DOHH2 (cell line): Measurements from ENCODE around the gene ARFRP1.

Experiments
- H3F3A ChIP-seq: fragments of 200-600 bp; sonication (generic), shearing (Covaris generic); 2 replicates; pipeline ENCODE4 v1.6.0; 2016; ENCODE audit warnings: antibody characterized with exemption, mild to moderate bottlenecking; ENCODE audit not compliant: control insufficient read depth, insufficient read depth
- H3K27ac ChIP-seq: fragments of 200-600 bp; sonication (generic); 2 replicates; pipeline ENCODE4 v1.5.1; 2014; ENCODE audit warnings: low read depth, mild to moderate bottlenecking, low read length, moderate library complexity
- H3K27me3 ChIP-seq: fragments of 200-600 bp; sonication (generic); 2 replicates; pipeline ENCODE4 v1.6.1; 2014; ENCODE audit warnings: mild to moderate bottlenecking, low read length, mixed read lengths; ENCODE audit not compliant: control insufficient read depth
- H3K36me3 ChIP-seq: fragments of 200-600 bp; sonication (generic); 2 replicates; pipeline ENCODE4 v1.6.1; 2014; ENCODE audit warnings: mild to moderate bottlenecking, low read length, moderate library complexity, mixed read lengths; ENCODE audit not compliant: control insufficient read depth
- H3K4me1 ChIP-seq: fragments of 200-600 bp; sonication (generic); 2 replicates; pipeline ENCODE4 v1.6.1; 2014; ENCODE audit warnings: mild to moderate bottlenecking, low read length, mixed read lengths; ENCODE audit not compliant: control insufficient read depth
- H3K4me2 ChIP-seq: fragments of 200-600 bp; sonication (generic); 2 replicates; pipeline ENCODE4 v1.6.0; 2014; ENCODE audit warnings: mild to moderate bottlenecking, low read length, moderate library complexity
- H3K4me3 ChIP-seq: fragments of 200-600 bp; sonication (generic); 2 replicates; pipeline ENCODE4 v1.5.1; 2014; ENCODE audit warnings: mild to moderate bottlenecking, low read length, mixed read lengths
- H3K79me2 ChIP-seq: fragments of 200-600 bp; sonication (generic); 2 replicates; pipeline ENCODE4 v1.6.1; 2014; ENCODE audit warnings: mild to moderate bottlenecking, low read length, mixed read lengths; ENCODE audit not compliant: control insufficient read depth
- H3K9me2 ChIP-seq: fragments of 200-600 bp; sonication (generic); replicated peaks from 2 replicates; pipeline ENCODE4 v1.6.1; 2014; ENCODE audit warnings: mild to moderate bottlenecking, low read length, mixed read lengths; ENCODE audit not compliant: control insufficient read depth
- H3K9me3 ChIP-seq: fragments of 200-600 bp; sonication (generic); 2 replicates; pipeline ENCODE4 v1.6.1; 2014; ENCODE audit warnings: antibody characterized with exemption, low read length, mixed read lengths; ENCODE audit not compliant: control insufficient read depth, insufficient read depth
- H4K20me1 ChIP-seq: fragments of 200-600 bp; sonication (generic); 2 replicates; pipeline ENCODE4 v1.6.0; 2014; ENCODE audit warnings: low read depth, mild to moderate bottlenecking, antibody characterized with exemption, low read length, moderate library complexity; ENCODE audit not compliant: control insufficient read depth, insufficient read depth
- EZH2phosphoT487 ChIP-seq: fragments of 200-600 bp; sonication (generic); IDR thresholded peaks from 2 replicates; pipeline ENCODE4 v1.6.1; 2017; ENCODE audit warnings: borderline replicate concordance, mild to moderate bottlenecking, antibody characterized with exemption, low read length, moderate library complexity, mixed read lengths
- TF ChIP-seq, protein P1 (sequence below): fragments of 200-600 bp; sonication (generic); IDR thresholded peaks from one replicate; pipeline ENCODE4 v1.5.1; 2014; ENCODE audit warnings: antibody characterized with exemption, mild to moderate bottlenecking, low read depth, low read length; ENCODE audit not compliant: poor library complexity, severe bottlenecking

The ARFRP1 gene

GRCh38 chr20:63678071-63678470 is 29.7 kb downstream of the ARFRP1 start:
- Histone ChIP-seq H3K9me2 (no peaks in the 10 kb centered on the region), H3F3A (no peaks in the 10 kb centered on the region), H3K79me2 (no peaks in the 10 kb centered on the region), H4K20me1 (no peaks in the 10 kb centered on the region), H3K27ac (no peak overlapping the region), H3K27me3 (no peaks in the 10 kb centered on the region), H3K4me2 (no peak overlapping the region), H3K9me3 (no peaks in the 10 kb centered on the region), H3K36me3 (peaks cover 28% of the 10 kb centered on the region), H3K4me1 (no peaks in the 10 kb centered on the region), H3K4me3 (no peak overlapping the region)
- TF ChIP-seq EZH2phosphoT487, result no peak
- TF ChIP-seq, protein P1, sequence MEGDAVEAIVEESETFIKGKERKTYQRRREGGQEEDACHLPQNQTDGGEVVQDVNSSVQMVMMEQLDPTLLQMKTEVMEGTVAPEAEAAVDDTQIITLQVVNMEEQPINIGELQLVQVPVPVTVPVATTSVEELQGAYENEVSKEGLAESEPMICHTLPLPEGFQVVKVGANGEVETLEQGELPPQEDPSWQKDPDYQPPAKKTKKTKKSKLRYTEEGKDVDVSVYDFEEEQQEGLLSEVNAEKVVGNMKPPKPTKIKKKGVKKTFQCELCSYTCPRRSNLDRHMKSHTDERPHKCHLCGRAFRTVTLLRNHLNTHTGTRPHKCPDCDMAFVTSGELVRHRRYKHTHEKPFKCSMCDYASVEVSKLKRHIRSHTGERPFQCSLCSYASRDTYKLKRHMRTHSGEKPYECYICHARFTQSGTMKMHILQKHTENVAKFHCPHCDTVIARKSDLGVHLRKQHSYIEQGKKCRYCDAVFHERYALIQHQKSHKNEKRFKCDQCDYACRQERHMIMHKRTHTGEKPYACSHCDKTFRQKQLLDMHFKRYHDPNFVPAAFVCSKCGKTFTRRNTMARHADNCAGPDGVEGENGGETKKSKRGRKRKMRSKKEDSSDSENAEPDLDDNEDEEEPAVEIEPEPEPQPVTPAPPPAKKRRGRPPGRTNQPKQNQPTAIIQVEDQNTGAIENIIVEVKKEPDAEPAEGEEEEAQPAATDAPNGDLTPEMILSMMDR, result no peak

- H3K27ac ChIP-seq, result no peak overlapping the region
- TF ChIP-seq, protein P1, result no peak
- TF ChIP-seq EZH2phosphoT487, result no peak
- no peaks in the 10 kb centered on the region for H3K9me2 ChIP-seq
- H3K4me3 ChIP-seq, result no peak overlapping the region
- no peaks in the 10 kb centered on the region for H3K9me3 ChIP-seq
- H3K79me2 ChIP-seq, result no peaks in the 10 kb centered on the region
- no peak overlapping the region for H3K4me2 ChIP-seq
- no peaks in the 10 kb centered on the region for H3K4me1 ChIP-seq
- H3K36me3 ChIP-seq, result peaks cover 24% of the 10 kb centered on the region
- no peaks in the 10 kb centered on the region for H3F3A ChIP-seq
- no peaks in the 10 kb centered on the region for H3K27me3 ChIP-seq
- H4K20me1 ChIP-seq, result no peaks in the 10 kb centered on the region
Measured at GRCh38 chr20:63675681-63676368, 32.0 kb downstream of the ARFRP1 start.

GRCh38 chr20:63673951-63674350 is 33.8 kb downstream of the ARFRP1 start:
- Histone ChIP-seq H3K27ac (no peak overlapping the region), H3K9me2 (no peaks in the 10 kb centered on the region), H3K79me2 (no peaks in the 10 kb centered on the region), H3K9me3 (no peaks in the 10 kb centered on the region), H3K4me3 (no peak overlapping the region), H3K27me3 (no peaks in the 10 kb centered on the region), H3K36me3 (peaks cover 24% of the 10 kb centered on the region), H4K20me1 (no peaks in the 10 kb centered on the region), H3K4me2 (no peak overlapping the region), H3K4me1 (no peaks in the 10 kb centered on the region), H3F3A (no peaks in the 10 kb centered on the region)
- TF ChIP-seq, protein P1, result no peak
- no peak for TF ChIP-seq EZH2phosphoT487
